Occipital lobe (tissue), 2 donors: ENCODE data around the gene PBX1. TPM values are rescaled to one million over a fixed set of nuclear protein-coding genes. Genes with fewer than 3 reads are reported as not detected.
"Not testable (repeated sequence)": the region's sequence is repeated elsewhere in the genome, so short reads cannot be mapped to it uniquely, and the experiment has no call there.

ENCODE experiments used
- DNase-seq: peaks from one replicate; lab custom pipeline; 2025; lab: John Stamatoyannopoulos, UW
- total RNA-seq: library from RNA; depleted of rRNA; stranded (reverse); fragments of >200 nt; gene quantifications from one replicate; pipeline ENCODE4 v1.2.3, GENCODE V29; 2014

Gene PBX1
- total RNA-seq, 1 donor from 2014 or later, result 169 TPM

DNA sequence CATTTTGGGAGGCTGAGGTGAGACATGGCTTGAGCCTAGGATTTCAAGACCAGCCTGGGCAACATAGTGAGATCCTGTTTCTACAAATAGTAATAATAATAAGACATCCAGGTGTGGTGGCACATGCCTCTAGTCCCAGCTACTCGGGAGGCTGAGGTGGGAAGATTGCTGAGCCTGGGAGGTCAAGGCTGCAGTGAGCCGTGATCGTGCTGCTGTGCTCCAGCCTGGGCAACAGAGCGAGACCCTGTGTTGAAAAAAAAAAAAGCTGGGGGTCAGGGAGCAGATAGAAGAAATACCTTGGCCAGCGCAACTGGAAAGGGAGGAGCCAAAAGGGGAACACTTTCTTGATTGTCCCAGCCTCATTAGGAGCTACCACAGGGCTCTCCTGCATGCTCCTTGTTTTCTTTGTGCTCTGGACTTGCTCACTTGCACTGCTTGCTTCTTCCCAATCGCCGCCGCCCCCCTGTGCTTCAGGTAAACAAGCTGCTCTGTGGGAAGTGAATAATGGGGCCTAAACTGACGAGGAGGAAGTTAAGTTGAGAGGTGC, 31.1 kb downstream of the PBX1 start:
- DNase-seq, result no peak

DNA sequence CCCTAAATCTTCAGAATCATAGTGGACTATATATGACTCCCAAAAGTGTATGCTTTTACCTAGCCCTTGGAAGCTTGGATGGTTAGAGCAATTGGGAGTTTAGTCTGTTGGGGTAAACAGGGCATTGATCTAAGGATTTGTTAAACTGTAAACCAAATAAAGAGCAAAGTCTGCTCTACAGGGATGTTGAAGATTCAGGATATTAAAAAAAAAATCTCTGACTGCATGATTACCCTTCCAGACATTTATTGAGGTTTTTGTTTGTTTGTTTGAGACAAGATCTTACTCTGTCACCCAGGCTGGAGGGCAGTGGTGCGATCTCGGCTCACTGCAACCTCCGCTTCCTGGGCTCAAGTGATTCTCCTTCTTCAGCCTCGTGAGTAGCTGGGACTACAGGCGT, 31.6 kb downstream of the PBX1 start:
- DNase-seq, result no peak

DNA sequence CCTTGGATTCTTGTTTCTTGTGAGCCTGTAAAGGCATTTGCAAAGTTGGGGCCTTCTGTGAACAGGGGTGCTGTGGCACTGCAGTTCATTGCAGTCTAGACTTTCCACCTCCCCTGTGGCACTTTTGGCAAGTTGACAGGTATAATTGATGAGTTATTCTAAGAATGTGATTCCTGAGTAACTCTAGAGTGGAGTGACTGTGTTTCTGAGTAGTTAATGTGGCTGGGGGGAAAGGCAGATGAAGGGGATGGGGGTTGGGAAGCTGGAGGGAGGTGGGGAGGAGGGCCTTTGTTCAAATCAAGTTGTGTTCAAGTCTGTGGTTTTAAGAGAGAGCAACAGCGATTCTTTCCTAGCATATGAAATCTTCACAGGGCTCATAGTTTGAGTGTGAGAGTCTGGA, 32.9 kb downstream of the PBX1 start:
- no peak for DNase-seq

DNA sequence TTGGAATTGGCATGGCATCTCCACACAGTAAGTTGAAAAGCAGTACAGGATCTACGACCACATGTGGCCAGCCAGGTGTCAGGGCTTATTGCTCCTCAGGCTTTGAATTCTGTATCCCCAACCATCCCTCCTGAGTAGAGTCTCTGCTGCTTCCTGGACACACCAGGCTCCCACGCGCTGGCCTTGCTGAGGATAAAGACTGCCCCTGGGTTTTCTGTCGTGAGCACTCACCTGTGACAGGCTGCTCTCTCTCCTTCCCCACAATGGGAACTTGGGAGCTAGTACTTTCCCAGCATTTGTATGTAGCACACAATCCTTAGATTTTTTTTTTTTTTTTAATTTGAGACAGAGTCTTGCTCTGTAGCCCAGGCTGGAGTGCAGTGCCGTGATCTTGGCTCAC, 33.6 kb downstream of the PBX1 start:
- DNase-seq, result no peak

DNA sequence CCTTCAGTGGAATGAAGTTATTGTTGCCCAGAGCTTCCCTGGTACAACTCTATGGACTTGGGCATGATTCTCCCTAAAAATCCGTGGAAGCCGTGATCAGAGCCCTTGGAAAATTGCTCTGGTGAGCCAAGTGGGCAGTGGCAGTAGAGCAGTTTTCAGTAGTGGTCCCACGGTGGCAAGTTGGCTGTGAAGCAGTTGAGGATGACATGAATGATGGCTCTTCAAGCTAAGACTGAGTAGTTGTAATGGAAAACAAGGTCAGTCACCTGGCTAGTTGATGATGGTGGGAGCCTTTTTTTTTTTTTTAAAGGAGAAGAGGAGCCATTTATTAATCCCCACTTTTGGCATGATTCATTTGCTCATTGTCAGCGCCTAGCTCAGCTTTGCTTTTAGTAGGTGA, 36.2 kb downstream of the PBX1 start:
- no peak for DNase-seq

DNA sequence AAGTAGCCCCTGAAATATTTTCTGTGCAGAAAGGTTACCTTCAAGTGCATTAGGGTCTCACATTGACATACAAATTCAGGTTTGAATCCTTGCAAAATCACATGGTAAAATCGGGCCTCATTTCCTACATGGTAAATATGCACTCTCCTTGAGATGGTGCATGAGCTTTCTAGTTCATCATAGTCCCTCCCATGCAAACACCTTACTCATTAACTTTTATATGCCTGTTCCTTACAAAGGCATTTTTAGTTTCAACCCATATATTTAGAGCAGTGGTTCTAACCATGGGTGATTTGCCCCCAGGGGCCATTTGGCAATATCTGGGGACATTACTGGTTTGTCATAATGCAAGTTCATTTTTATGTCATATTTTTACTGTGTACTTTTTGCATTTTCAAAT, 37.2 kb downstream of the PBX1 start:
- DNase-seq, result no peak

DNA sequence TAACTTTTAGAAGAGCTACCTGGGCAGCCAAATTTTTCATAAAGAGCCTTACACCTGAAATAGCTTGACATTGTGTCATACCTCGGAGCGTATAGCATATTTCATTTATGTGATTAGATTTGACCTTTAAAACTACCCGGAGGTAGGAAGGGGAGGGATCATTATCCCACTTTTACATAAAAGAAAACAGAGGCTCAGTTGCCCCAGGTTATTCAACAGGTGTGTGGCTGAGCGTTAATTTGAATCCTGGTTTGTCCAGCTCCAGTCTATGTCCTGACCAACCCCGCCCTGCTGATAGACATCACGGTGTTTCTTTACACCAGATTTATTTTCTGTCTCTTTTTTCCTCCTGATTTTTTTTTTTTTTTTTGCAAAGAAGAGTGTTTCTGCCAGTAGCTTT, 39.7 kb downstream of the PBX1 start:
- DNase-seq, result no peak

DNA sequence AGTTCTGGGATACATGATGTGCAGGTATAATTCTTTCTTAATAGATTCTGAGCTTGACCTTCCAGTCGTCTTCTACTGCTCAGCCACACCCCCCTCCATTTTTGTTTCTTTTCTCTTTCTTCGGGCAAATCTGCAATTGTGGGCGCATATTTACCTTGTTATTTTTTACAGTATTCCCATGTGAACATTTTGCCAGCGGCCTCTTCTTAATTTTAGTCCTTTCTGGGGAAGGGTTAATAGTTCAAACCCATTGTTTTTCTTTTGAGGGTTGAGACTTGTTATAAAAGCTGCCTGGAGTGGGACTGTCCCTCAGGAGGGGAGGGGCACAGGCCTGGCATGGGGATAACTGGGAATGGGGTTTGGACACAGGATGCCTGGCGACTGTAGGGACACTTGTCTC, 40.3 kb downstream of the PBX1 start:
- DNase-seq, result no peak

DNA sequence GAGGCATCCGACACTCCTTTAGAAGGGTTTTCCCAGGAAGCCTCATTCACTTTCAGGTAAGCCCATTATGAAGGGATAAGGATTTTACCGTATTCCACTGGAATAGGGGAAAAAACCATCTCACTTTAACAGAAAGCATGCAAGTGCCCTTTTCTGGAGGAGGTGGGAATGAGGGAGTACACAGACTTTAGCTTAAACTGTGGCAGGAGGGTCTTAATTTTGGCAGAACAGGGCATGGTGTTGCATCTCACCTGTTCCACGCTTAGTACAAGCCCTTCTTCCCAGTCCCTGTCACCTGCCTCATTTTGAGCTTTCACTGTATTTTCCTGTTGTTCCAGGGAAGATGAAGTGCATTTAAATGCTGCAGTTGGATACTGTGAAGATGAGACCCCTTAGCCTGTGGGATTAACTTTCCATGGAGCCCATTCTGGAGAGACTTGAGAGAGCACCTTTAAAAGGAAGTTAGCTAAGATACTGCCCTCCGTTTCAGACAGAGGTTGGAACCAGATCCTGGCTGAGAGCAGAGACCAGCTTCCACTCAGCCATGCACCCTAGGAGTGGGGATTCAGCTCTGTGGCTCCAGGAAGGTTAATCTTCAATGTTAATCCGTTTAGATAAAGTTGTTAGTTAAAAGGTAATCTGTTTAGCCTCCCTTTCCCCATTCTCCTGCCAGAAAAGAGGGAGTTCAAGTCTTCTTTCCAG, 42.6 kb downstream of the PBX1 start:
- DNase-seq, result no peak

DNA sequence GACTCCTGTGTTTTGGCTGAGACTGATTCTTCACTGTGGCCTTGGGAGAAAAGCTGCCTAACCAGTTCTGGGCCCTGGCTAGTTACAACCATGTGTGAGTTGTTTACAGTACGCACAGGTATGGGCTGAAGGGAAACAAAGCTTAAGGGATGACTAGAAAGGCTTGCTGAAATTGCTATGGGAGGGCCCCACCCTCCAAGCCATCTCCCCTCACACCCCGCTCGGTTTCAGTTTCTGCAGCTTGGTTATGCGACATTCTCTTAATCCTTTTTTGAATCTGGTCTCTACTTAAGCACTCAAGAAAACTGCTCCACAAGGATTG, 43.1 kb downstream of the PBX1 start:
- no peak for DNase-seq

DNA sequence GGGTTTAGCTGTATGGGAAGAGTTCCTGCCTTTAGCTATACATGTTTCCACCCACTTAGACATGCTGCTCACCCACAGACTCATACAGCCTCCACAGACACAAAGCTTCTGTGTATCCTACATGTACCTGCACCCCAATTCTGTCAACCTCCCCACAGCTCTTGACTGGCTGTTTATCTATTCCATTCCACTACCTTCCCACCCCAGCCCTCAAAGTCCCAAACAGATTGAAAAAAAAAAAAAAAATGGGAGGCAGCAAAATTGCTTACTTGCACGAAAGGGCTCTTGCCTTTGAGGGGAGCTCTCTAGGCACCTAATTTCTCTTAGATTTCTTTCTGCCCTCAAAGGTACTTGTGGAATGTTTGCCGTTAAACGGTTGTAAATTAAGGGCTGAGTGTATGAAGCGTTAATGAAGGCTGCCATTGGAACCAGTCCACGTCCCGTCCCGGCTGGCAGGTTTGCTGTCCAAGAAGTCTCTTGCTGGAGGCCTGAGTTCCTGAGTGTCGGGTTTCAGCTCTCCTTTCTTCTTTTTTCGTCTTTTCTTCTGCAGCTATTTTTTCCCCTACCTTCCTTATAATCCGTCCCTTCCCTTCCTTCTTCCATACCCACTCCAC, 43.6 kb downstream of the PBX1 start:
- no peak for DNase-seq

DNA sequence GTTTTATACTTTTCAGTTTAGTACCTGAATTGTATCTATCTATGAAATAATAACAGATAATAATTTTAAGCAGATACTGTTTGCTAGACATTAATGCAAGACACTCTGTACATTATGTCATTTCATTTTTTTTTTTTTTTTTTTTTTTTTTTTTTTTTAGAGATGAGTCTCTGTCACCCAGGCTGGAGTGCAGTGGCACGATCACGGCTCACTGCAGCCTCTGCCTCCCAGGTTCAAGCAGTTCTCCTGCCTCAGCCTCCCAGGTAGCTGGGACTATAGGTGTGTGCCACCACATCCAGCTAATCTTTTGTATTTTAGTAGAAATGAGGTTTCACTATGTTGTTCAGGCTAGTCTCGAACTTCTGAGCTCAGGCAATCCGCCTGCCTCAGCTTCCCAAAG, 44.8 kb downstream of the PBX1 start:
- DNase-seq, result not testable (repeated sequence)

DNA sequence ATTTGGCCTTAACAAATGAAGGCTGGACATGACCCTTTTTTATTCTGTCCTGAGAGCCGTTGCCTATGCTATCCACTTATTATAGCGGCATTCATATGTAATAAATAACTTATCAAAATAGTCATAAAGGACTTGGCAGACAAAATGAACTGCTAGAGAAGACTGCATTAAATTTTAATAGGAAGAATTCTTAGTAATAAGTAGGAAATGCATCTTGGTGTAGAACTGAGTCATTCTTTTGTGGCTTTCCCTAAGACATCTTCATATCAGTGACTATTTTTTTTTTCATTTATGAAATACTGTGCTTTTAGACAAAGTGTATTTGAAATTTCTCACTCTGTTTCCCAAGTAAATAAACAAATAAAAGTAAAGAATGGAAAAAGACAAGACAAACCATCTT, 45.6 kb downstream of the PBX1 start:
- DNase-seq, result no peak

DNA sequence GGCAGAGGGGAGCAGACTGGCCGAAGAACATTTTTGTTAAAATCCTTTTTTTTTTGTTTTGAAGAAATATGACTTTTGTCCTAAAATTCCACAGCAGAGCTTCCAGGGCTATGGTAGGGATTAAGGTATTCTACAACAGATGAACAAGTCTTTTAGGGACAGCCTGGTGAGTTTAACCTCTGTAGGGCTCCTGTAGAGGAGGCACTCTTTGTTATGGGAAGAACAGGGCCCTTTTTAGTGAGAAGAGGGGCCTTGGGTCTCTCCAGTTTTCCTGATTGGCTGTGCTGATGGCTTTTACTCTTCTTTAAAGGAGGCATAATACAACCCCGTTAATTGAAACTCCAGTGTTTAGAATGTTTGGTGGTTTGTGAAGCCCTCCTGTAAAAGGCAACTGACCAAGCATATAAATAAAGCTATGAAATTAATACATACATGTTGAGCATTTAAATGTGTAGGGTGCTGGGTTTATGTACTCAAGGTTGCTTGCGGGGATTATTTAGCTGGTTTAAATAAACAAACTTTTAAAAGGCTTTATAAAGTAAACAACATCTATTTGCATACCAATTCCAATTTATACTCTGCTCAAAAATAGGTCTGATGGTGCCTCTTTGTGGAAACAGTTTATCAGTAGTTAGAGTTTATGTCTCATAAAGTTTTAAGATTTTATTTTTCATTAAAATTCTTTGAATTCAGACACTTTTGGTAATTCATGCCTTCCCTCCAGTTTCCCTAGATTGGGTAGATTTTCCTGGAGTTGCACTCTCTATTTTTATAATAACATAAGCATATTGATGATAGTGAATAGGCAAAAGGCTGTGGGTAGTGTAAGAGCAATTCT, 46.5 kb downstream of the PBX1 start:
- DNase-seq, result no peak

DNA sequence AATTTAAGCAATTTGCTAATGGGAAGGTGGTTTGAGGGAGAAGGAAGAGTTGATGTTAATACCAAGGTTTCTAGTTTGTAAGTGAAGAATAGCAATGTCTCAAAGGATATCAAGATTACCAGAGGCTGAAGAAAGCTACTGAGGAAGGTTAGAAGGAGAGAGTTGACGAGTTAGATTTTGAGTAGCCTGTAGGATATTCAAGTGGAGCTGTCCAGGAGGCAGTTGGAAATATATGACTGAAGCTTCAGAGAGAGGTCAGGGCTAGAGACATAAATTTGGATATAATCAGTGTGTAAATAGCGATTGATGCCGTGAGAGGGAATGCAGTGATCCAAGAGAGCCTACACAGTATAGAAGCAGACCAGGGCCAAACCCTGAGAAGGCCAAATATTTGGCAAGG, 48.4 kb downstream of the PBX1 start:
- DNase-seq, result no peak

DNA sequence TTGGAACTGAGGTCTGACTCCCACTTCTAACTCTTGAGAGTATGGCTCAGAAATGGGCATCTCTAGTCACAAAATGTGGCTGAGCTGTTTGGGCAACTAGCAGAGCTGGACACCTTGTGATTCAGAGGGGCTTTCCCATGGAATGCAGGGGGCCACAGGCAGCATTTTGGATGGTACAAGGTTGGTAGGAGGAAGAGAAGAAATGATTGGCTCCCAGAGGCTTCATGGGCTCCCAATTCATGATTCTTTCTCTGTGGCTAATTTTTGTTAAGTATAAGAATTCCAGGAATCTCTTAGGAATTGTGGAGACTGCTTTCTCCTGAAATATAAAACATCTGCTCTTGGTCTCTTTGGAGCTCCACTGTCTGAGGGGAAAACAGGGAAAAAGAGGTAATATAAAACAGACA, 49.7 kb downstream of the PBX1 start:
- DNase-seq, result no peak

DNA sequence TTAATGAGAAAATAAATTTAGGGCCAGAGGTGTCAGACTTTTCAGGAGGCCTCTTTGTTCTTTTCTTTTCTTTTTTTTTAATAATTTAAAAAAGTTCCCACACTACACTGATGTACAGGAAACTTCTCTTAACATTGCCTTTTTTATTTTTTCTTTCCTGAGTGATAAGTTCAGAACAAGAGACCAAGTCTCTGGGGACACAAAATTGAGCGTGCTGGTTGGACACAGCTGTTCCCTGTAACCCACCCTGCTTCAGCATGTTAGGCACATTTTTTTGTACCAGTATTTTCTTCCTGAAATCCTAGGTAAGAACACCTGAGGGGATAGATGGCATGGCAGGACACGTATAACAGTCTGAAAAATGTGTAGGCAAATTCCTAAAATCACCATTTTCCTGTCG, 50.1 kb downstream of the PBX1 start:
- DNase-seq, result no peak

DNA sequence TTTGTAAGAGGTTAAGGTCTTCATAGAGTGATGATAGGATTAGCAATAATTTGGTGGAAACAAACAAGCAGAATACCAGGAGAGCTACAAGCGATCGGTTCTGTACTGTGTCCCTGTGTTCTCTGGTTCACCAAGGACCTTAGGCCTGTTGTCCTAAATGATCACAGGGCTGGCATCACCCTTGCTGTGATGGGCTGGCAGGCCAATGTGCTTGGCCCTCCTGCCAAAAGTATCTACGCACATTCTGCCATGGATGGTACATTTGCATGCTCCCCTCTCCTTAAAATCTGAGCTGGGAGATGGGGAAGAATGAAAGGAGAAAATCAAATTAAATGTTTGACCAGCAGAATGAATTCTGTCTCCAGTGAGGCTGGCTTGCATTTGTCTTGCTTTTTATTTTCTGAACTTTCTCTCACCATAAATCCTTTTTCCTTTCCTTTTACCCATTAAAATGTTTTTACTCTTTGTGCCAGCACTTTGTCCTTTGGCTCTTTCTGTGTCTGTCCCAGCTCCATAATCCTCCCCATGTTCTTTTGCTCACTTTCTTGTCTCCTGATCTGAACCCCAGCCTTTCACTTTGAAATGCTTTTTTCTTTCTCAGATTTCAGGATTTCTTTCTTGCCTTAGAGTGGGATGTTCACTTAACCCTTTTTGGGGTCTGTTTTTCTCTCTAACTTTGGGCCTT, 51.7 kb downstream of the PBX1 start:
- no peak for DNase-seq

DNA sequence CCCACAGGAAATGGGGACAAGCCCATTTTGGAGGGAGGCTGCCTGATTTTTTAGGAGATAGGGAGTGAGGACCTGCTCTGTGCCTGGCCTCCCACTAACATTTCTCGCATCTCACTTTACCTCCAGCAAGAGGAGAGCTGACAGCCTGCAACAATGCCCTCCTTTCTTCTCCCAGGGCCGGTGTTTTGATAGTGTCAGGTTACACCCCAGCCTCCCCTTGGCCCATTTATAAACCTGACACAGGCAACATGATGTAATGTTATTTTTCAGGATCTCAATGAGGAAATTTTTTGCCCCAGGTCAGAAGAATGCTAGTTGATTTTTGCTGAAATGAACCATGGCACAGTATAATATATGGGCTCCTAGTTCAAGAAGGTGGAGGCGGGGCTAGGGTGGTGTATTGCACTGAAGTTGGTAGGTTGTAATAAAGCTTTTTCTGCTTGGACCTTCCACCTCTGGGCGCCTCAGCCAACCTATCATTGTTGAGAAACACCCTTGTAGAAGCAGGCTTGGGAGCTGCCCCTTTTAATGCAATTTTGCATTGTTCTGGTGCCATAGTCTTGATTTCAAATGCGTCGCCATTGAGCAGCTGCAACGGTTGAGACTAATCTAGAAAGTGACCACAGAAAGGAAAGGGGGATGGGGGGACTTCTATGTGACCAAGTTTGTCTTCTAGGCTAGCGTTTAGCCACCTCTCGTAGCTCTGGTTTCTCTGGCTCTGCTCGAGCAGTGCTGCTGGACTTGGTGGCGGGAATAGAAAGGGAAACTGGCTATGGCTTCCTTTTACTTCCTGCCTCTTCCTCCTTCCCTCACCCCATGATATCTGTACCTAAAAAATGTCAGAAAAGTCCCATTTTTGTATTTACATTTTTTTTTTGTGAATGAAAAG, 53.0 kb downstream of the PBX1 start:
- no peak for DNase-seq

DNA sequence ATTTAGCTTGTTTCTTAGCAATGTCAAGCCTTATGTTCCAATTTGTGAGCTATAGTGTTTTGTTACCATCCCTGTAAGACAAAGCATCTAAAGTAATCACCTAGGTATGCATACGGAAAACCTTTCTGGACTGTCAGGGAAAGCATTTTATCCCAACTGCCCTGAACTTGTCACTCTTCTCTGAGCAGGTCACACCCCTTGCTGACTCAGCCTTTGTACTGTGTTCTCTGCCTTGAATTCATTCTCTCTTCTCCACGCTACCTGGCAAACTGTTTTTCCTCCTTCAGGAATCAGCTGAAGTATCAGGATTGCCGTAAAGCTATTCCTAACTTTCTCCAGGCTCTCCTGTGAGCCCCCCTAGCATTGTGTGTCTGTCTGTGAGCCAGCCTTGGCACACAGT, 54.2 kb downstream of the PBX1 start:
- DNase-seq, result no peak

DNA sequence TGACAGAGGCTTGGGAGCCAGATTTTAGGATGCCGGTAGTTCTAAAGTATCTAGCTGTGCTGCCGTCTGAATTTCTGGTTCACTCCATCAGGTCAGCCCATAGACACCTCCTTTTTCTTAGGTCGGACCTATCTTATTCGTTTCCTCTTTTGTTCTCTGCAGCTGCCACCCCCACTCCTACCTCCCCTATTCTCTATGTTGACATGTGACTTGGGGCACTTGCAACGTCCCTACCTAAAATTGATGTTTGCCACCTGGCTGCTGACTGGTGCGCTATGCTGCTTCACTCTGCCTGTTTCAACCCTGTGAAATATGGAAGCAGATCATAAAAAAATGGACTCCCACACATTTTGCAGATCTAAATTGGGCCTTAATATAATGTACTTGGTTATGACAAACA, 55.3 kb downstream of the PBX1 start:
- DNase-seq, result no peak
